Mucosa of rectum (tissue), 2 donors: Measurements from ENCODE around the gene MDGA2.

Source experiments
- H3K27ac ChIP-seq, 2 donors: one replicate each; pipeline ENCODE4 v1.7.0; 2013; ENCODE audit warnings: inconsistent platforms in 2 of 2, low read depth in 2 of 2, low read length in 2 of 2
- H3K27me3 ChIP-seq, 2 donors: one replicate each; pipeline ENCODE4 v1.7.0; 2013; ENCODE audit warnings: low read length in 2 of 2; ENCODE audit not compliant: control insufficient read depth in 2 of 2, insufficient read depth in 2 of 2
- H3K36me3 ChIP-seq, 2 donors: one replicate each; pipeline ENCODE4 v1.7.0; 2013; ENCODE audit warnings: low read length in 2 of 2; ENCODE audit not compliant: control insufficient read depth in 2 of 2, insufficient read depth in 2 of 2
- H3K4me1 ChIP-seq, 2 donors: one replicate each; pipeline ENCODE4 v1.7.0; 2013; ENCODE audit warnings: low read length in 2 of 2, mild to moderate bottlenecking in 1 of 2; ENCODE audit not compliant: control insufficient read depth in 2 of 2, insufficient read depth in 2 of 2
- H3K4me3 ChIP-seq, 2 donors: one replicate each; pipeline ENCODE4 v1.7.0; 2013; ENCODE audit warnings: low read length in 2 of 2
- H3K9ac ChIP-seq, 2 donors: one replicate each; pipeline ENCODE4 v1.7.0; 2013; ENCODE audit warnings: low read length in 2 of 2, low read depth in 1 of 2, mild to moderate bottlenecking in 1 of 2
- H3K9me3 ChIP-seq, 2 donors: one replicate each; pipeline ENCODE4 v1.7.0; 2013; ENCODE audit warnings: low read length in 2 of 2; ENCODE audit not compliant: control insufficient read depth in 2 of 2
- donor health status: healthy.
- donor health status: Normal muscosa, but diverticular disease.

Gene MDGA2

DNA sequence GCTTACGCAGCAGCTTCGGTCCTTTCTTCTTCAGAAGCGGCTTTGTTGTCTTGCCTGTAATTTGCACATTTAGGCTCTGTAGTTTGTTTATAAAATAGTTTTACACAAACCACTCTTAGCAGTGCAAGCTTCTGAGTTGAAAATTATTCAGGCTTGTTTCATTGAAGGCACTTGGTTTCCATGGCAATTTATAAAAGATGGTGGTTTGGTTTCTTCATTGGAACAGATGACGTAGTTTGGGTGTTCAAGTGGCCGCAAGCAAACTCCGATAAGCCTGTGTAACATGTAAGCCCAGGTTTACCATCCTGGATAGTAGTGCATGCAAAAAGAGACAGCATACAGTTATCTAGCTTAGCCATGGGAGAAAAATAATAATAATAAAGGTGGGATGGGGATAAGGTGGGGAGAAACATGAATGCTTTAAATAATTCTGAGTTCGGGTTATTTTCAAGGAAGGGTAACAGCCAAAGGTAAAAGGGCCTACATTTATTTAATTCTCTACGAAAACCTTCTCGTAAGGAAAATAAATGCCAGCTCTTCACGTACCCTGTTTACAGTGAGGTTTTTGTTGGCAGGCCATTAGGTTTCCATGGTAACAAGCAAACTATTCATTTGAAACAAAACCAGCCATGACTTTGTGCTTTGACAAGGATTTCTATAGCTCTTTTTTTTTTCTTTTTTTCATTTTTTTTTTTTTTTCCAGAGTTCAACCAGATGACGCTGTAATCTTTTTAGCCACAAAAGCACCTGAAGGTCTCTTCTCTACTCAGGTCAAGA lies 834.3 kb downstream of the MDGA2 start:
- Histone ChIP-seq H3K4me1 (no peaks in the 10 kb centered on the region), H3K27ac (no peak overlapping the region), H3K9me3 (no peaks in the 10 kb centered on the region), H3K36me3 (no peaks in the 10 kb centered on the region), H3K27me3 (no peaks in the 10 kb centered on the region), H3K9ac (no peak overlapping the region), H3K4me3 (no peak overlapping the region)

- Histone ChIP-seq H3K36me3 (no peaks in the 10 kb centered on the region), H3K4me1 (no peaks in the 10 kb centered on the region), H3K9ac (no peak overlapping the region), H3K27me3 (no peaks in the 10 kb centered on the region), H3K4me3 (no peak overlapping the region), H3K9me3 (no peaks in the 10 kb centered on the region), H3K27ac (no peak overlapping the region)
Measured at GRCh38 chr14:46820291-46820690, 855.1 kb downstream of the MDGA2 start.

DNA sequence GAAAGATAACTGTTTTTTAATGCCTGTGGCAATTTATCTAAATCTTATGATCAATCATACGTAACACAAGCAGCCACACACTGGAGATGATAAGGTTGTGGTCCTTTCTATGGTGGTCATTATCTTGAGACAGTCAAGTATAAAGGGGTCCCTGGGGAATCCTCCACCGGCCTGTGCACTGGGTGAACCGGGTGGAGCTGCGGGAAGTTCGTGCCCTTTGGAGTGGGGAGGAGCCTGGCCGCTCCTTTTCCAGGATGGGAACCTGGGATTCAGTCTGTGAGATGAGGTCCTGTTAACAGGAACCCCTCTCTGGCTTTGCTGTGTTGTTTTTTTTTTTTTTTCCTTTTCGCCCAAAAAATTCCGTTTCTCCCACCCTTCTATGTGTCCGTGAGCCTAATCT lies 856.3 kb downstream of the MDGA2 start:
- H3K36me3 ChIP-seq: no peaks in the 10 kb centered on the region
- no peaks in the 10 kb centered on the region for H3K4me1 ChIP-seq
- H3K4me3 ChIP-seq: no peak overlapping the region
- no peak overlapping the region for H3K27ac ChIP-seq
- H3K27me3 ChIP-seq: no peaks in the 10 kb centered on the region
- no peaks in the 10 kb centered on the region for H3K9me3 ChIP-seq
- H3K9ac ChIP-seq: no peak overlapping the region

GRCh38 chr14:46818147-46818546 lies 857.3 kb downstream of the MDGA2 start:
- Histone ChIP-seq H3K4me3 (no peak overlapping the region), H3K27me3 (no peaks in the 10 kb centered on the region), H3K9me3 (no peaks in the 10 kb centered on the region), H3K9ac (no peak overlapping the region), H3K27ac (no peak overlapping the region), H3K4me1 (no peaks in the 10 kb centered on the region), H3K36me3 (no peaks in the 10 kb centered on the region)

GRCh38 chr14:46793144-46793543 lies 882.3 kb downstream of the MDGA2 start:
- Histone ChIP-seq H3K9ac (no peak overlapping the region), H3K4me1 (no peaks in the 10 kb centered on the region), H3K27me3 (no peaks in the 10 kb centered on the region), H3K9me3 (no peaks in the 10 kb centered on the region), H3K27ac (no peak overlapping the region), H3K36me3 (no peaks in the 10 kb centered on the region), H3K4me3 (no peak overlapping the region)
